Liver (tissue), 9 donors: ENCODE measurements around the gene HSD17B12. TPM values are rescaled to one million over a fixed set of nuclear protein-coding genes. Genes with fewer than 3 reads are reported as not detected.
"Not testable (repeated sequence)": the region's sequence is repeated elsewhere in the genome, so short reads cannot be mapped to it uniquely, and the experiment has no call there.

Experiments used
- DNase-seq: peaks from one replicate; pipeline ENCODE4 v3.0.0-alpha.2; 2017; ENCODE audit warnings: low spot score
- H3K27ac ChIP-seq, 2 donors: one replicate each; pipeline ENCODE4 v1.7.0; 2013; ENCODE audit warnings: inconsistent platforms in 2 of 2, low read length in 2 of 2, control low read depth in 1 of 2, low read depth in 1 of 2, mild to moderate bottlenecking in 1 of 2
- H3K27me3 ChIP-seq, 4 donors: one replicate each; pipeline versions ENCODE4 v1.6.1 to v1.7.0; 2013; ENCODE audit warnings: low read length in 3 of 4, inconsistent platforms in 1 of 4, mild to moderate bottlenecking in 1 of 4, moderate library complexity in 1 of 4; ENCODE audit not compliant: control insufficient read depth in 4 of 4, insufficient read depth in 4 of 4
- H3K36me3 ChIP-seq, 4 donors: one replicate each; pipeline versions ENCODE4 v1.6.1 to v1.7.0; 2013; ENCODE audit warnings: low read length in 3 of 4, mild to moderate bottlenecking in 3 of 4, low read depth in 1 of 4, moderate library complexity in 1 of 4; ENCODE audit not compliant: control insufficient read depth in 4 of 4, insufficient read depth in 3 of 4
- H3K4me1 ChIP-seq, 4 donors: one replicate each; pipeline versions ENCODE4 v1.6.1 to v1.7.0; 2013; ENCODE audit warnings: low read length in 3 of 4, mild to moderate bottlenecking in 3 of 4, moderate library complexity in 1 of 4; ENCODE audit not compliant: control insufficient read depth in 4 of 4, insufficient read depth in 4 of 4
- H3K4me3 ChIP-seq, 3 donors: one replicate each; pipeline versions ENCODE4 v1.6.1 to v1.7.0; 2013; ENCODE audit warnings: low read length in 3 of 3, control low read depth in 1 of 3, low read depth in 1 of 3, mild to moderate bottlenecking in 1 of 3
- H3K9ac ChIP-seq, 2 donors: one replicate each; pipeline ENCODE4 v1.7.0; 2013; ENCODE audit warnings: low read length in 2 of 2, mild to moderate bottlenecking in 2 of 2, moderate library complexity in 2 of 2, control low read depth in 1 of 2, low read depth in 1 of 2
- H3K9me3 ChIP-seq, 4 donors: one replicate each; pipeline versions ENCODE4 v1.6.1 to v1.7.0; 2013; ENCODE audit warnings: low read length in 3 of 4; ENCODE audit not compliant: control insufficient read depth in 4 of 4
- EGR1 ChIP-seq, 2 donors: IDR thresholded peaks; 2 replicates each; pipeline ENCODE4 v1.6.1; 2016 to 2018; ENCODE audit warnings: antibody characterized with exemption in 2 of 2, low read depth in 2 of 2
- FOXA2 ChIP-seq: IDR thresholded peaks from 2 replicates; pipeline ENCODE4 v1.6.1; 2016; ENCODE audit warnings: antibody characterized with exemption
- HNF4A ChIP-seq, 2 donors: conservative IDR thresholded peaks; 2 replicates each; pipeline ENCODE4 v1.6.1; 2016; ENCODE audit warnings: antibody characterized with exemption in 2 of 2, mild to moderate bottlenecking in 2 of 2
- HNF4G ChIP-seq: IDR thresholded peaks from 2 replicates; pipeline ENCODE4 v1.6.1; 2016; ENCODE audit warnings: antibody characterized with exemption
- NR2F2 ChIP-seq: IDR thresholded peaks from 2 replicates; pipeline ENCODE4 v1.6.1; 2016; ENCODE audit warnings: antibody characterized with exemption
- RXRA ChIP-seq, 2 donors: IDR thresholded peaks; 2 replicates each; pipeline ENCODE4 v1.6.1; 2017 to 2018; ENCODE audit warnings: antibody characterized with exemption in 2 of 2, mild to moderate bottlenecking in 1 of 2
- SP1 ChIP-seq: IDR thresholded peaks from 2 replicates; pipeline ENCODE4 v1.6.1; 2018; ENCODE audit warnings: antibody characterized with exemption, mild to moderate bottlenecking
- TAF1 ChIP-seq: conservative IDR thresholded peaks from 2 replicates; pipeline ENCODE4 v1.6.1; 2016; ENCODE audit warnings: antibody characterized with exemption, mild to moderate bottlenecking
- YY1 ChIP-seq: IDR thresholded peaks from 2 replicates; pipeline ENCODE4 v1.6.1; 2016; ENCODE audit warnings: antibody characterized with exemption, mild to moderate bottlenecking
- WGBS: extraction: QIAGEN DNeasy Blood & Tissue Kit; methylation state at CpG from one replicate; pipeline ENCODE4 v1.1.7; 2013; 5-methylcytosine and 5-hydroxymethylcytosine counted together
- polyA plus RNA-seq, 2 donors: library from polyadenylated mRNA; stranded (reverse) in 1 of 2; unstranded in 1 of 2; fragments of 200-250 nt in 1 of 2; fragments of >200 nt in 1 of 2; fragmentation: Nextera tagmentation in 1 of 2; extraction: Ambion mirVana in 1 of 2; gene quantifications; one replicate each; pipeline versions ENCODE4 v1.2.1 to v1.2.3, GENCODE V29; 2013 to 2015
- total RNA-seq, 2 donors: library from RNA; depleted of rRNA; stranded (reverse); fragments of >200 nt; gene quantifications; one replicate each; pipeline ENCODE4 v1.2.3, GENCODE V29; 2014
- TF ChIP-seq, protein P1 (sequence below): IDR thresholded peaks from 2 replicates; pipeline ENCODE4 v1.6.1; 2016; ENCODE audit warnings: antibody characterized with exemption
- TF ChIP-seq, protein P2 (sequence below): fragments of 150-350 bp; IDR thresholded peaks from 2 replicates; pipeline ENCODE4 v1.5.1; 2017; ENCODE audit warnings: improper control_type of control experiment, low read depth, low read length; ENCODE audit not compliant: missing input control
- donor health status: healthy.
- donor health status: healthy.
- donor health status: healthy.
- donor health status: healthy.
- donor health status: healthy.

HSD17B12 gene
- total and polyA plus RNA-seq, 4 donors: 50.3 to 126 (median 68.3) TPM

DNA sequence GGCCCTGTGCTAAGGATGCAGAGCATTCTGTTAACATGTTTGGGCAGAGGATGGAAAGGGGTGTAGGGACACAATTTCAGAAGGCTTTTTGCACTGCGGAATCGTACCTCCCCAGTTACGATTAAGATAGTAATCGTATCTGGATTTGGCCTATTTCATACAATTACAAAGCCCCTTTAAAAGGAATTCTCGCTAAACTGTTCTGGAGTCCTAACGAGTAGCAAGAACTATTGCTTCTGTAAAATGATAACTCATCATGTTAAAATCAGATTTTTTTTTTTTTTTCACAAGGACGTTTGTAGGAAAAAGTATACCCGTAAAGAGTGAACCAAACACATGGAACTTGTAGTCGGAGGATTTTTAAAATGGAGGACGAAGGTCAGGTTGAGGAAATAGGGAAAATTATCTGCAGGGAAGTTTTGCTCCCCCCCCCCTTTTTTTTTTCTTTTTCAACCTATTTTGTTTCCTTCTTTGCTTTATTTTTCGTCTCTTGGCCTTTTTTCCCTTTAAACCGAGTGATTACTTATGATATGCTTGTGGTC, 934 bp downstream of the HSD17B12 start:
- Histone ChIP-seq H3K36me3 (no peaks in the 10 kb centered on the region), H3K27ac (peak overlapping the region; percentile 71 to 96), H3K9ac (peak overlapping the region; percentile 77 to 87), H3K27me3 (no peaks in the 10 kb centered on the region), H3K9me3 (no peaks in the 10 kb centered on the region), H3K4me1 (peaks cover 0 to 12% (median 8%) of the 10 kb centered on the region in 4 donors), H3K4me3 (peak overlapping the region; percentile 78 to 92 (median 84))
- 5% methylated on average over 12 of the region's 12 CpGs for WGBS
- no peak for DNase-seq
- TF ChIP-seq, protein P1, sequence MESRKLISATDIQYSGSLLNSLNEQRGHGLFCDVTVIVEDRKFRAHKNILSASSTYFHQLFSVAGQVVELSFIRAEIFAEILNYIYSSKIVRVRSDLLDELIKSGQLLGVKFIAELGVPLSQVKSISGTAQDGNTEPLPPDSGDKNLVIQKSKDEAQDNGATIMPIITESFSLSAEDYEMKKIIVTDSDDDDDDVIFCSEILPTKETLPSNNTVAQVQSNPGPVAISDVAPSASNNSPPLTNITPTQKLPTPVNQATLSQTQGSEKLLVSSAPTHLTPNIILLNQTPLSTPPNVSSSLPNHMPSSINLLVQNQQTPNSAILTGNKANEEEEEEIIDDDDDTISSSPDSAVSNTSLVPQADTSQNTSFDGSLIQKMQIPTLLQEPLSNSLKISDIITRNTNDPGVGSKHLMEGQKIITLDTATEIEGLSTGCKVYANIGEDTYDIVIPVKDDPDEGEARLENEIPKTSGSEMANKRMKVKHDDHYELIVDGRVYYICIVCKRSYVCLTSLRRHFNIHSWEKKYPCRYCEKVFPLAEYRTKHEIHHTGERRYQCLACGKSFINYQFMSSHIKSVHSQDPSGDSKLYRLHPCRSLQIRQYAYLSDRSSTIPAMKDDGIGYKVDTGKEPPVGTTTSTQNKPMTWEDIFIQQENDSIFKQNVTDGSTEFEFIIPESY: no peak
- TF ChIP-seq SP1: no peak
- peak; percentile 73 for TF ChIP-seq YY1
- TF ChIP-seq RXRA (IDR thresholded peaks at IDR 0.05): no peak
- no peak for TF ChIP-seq FOXA2
- no peak for TF ChIP-seq EGR1 (IDR thresholded peaks at IDR 0.05; ENCODE audit: low read depth in 2 of 2)
- no peak for TF ChIP-seq HNF4A (conservative IDR thresholded peaks at IDR 0.05)

DNA sequence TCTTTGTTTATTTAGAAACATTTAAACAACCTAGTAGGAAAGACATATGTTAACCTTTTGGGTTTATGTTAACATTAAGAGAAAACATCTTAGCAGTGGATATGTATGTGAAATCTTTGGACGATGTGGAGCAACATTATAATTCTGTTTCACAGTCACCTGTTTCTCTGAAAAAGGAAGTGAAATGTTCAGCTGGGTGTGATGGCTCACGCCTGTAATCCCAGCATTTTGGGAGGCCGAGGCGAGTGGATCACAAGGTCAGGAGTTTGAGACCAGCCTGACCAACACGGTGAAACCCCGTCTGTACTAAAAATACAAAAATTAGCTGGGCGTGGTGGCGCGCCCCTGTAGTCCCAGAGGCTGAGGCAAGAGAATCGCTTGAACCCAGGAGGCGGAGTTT, 1.5 kb downstream of the HSD17B12 start:
- 87% methylated on average over 11 of the region's 11 CpGs for WGBS
- not testable (repeated sequence) for H3K9me3 ChIP-seq, H3K27me3 ChIP-seq, H3K36me3 ChIP-seq, DNase-seq
- H3K9ac ChIP-seq: peak overlapping the region in 1 of 2 donors; percentile 87
- peak overlapping the region in 2 of 3 donors; percentile 78 to 84 for H3K4me3 ChIP-seq
- peak overlapping the region; percentile 2 to 71 for H3K27ac ChIP-seq
- peaks cover 0 to 12% (median 8%) of the 10 kb centered on the region in 4 donors for H3K4me1 ChIP-seq

- Histone ChIP-seq H3K27me3 (no peaks in the 10 kb centered on the region), H3K27ac (no peak overlapping the region), H3K36me3 (no peaks in the 10 kb centered on the region), H3K9ac (no peak overlapping the region), H3K4me1 (peaks cover 0 to 10% (median 7%) of the 10 kb centered on the region in 4 donors), H3K4me3 (no peak overlapping the region), H3K9me3 (no peaks in the 10 kb centered on the region)
- DNase-seq: no peak
- WGBS: 80% methylated on average over 4 of the region's 4 CpGs
- TF ChIP-seq NR2F2: no peak
- TF ChIP-seq RXRA (IDR thresholded peaks at IDR 0.05): no peak
These were observed 4.9 kb downstream of the HSD17B12 start for GRCh38 chr11:43685440-43685839.

DNA sequence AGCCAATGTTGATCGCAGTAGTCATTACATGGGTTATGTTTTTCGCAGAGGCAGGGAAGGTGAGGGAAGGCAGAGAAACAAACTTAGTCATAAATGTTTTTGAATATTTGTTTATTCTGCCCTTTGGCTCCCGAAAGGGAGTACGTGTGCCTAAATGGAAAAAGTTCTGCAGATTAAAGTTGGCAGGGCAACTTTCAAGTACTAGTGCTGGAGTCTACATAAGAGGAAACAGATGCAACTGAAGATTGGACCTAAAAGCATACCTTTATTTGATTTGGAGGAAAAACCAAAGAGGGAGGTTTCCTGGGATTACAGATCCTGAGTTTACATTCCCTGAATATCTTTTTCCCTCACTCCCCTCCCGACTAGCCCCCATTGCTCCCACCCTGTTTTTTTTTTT, 5.7 kb downstream of the HSD17B12 start:
- H3K4me1 ChIP-seq: peaks cover 0 to 9% (median 7%) of the 10 kb centered on the region in 4 donors
- no peaks in the 10 kb centered on the region for H3K36me3 ChIP-seq
- 80% methylated on average over 5 of the region's 5 CpGs for WGBS
- DNase-seq: no peak
- no peak overlapping the region for H3K4me3 ChIP-seq
- no peak overlapping the region for H3K9ac ChIP-seq
- no peaks in the 10 kb centered on the region for H3K27me3 ChIP-seq
- TF ChIP-seq HNF4G (no peak), TAF1 (no peak), HNF4A (conservative IDR thresholded peaks at IDR 0.05) (no peak), RXRA (IDR thresholded peaks at IDR 0.05) (no peak), EGR1 (IDR thresholded peaks at IDR 0.05; ENCODE audit: low read depth in 2 of 2) (no peak)
- TF ChIP-seq, protein P2, sequence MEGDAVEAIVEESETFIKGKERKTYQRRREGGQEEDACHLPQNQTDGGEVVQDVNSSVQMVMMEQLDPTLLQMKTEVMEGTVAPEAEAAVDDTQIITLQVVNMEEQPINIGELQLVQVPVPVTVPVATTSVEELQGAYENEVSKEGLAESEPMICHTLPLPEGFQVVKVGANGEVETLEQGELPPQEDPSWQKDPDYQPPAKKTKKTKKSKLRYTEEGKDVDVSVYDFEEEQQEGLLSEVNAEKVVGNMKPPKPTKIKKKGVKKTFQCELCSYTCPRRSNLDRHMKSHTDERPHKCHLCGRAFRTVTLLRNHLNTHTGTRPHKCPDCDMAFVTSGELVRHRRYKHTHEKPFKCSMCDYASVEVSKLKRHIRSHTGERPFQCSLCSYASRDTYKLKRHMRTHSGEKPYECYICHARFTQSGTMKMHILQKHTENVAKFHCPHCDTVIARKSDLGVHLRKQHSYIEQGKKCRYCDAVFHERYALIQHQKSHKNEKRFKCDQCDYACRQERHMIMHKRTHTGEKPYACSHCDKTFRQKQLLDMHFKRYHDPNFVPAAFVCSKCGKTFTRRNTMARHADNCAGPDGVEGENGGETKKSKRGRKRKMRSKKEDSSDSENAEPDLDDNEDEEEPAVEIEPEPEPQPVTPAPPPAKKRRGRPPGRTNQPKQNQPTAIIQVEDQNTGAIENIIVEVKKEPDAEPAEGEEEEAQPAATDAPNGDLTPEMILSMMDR: no peak
- no peaks in the 10 kb centered on the region for H3K9me3 ChIP-seq
- no peak overlapping the region for H3K27ac ChIP-seq
